ENCODE results near the gene LECT2.

The LECT2 gene

GRCh38 chr5:135991429-135991828 lies 36.6 kb upstream of the LECT2 start:
- no peak for DNase-seq (ENCODE audit: extremely low spot score)
- POLR2A ChIA-PET: no interaction called here
- CTCF ChIA-PET: interaction anchor here (1.0 kb wide), 1 partner anchor 13 kb away, joined by 3 read pairs; no protein-coding TSS in a partner anchor
- TF ChIP-seq CTCF (IDR thresholded peaks at IDR 0.05; ENCODE audit: control extremely low read depth, extremely low read depth, low read depth, missing control alignments): no peak

DNA sequence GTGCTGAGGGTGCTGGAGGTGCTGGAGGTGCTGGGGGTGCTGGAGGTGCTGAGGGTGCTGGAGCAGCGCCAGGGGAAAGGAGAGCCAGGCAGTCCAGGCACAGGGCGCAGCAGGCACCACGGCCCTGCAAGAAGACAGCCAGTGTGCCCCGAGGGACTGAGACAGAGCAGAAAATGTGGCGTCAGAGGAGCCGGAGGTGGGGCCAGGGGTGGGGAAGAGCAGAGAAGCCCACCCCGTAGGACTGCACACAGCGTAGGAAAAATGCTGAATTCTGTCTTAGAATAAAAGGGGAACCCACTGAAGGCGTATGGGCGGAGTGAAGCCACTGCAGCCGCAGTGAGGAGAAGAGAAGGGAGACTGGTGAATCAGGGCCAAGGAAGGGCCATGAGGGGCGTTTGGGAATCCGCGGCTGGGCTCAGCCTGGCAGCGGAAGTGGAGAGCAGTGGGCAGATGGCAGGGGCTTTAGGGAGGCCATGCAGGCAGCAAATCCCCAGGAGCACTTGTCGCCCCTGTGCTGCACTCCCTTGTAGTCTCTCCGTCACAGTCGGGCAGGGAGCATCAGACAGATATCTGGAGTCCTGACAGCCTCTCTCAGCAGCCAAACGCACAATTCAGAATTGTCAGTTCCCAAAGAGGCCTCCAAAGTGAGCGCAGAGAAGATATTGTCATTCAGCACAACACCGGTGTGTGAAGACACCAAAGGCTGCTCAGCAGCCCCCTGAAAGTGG lies 35.9 kb upstream of the LECT2 start:
- no peak for DNase-seq (ENCODE audit: extremely low spot score)
- no peak for TF ChIP-seq CTCF (IDR thresholded peaks at IDR 0.05; ENCODE audit: control extremely low read depth, extremely low read depth, low read depth, missing control alignments)
- CTCF ChIA-PET: interaction anchor here (1.0 kb wide), 1 partner anchor 12 kb away, joined by 3 read pairs; no protein-coding TSS in a partner anchor
- POLR2A ChIA-PET: no interaction called here

GRCh38 chr5:135989686-135990085 lies 34.9 kb upstream of the LECT2 start:
- CTCF ChIA-PET: interaction anchor here (1.5 to 4.0 kb wide), 2 partner anchors 11 to 19 kb away, joined by 3 to 25 read pairs; no protein-coding TSS in a partner anchor
- POLR2A ChIA-PET: no interaction called here
- DNase-seq (ENCODE audit: extremely low spot score): no peak
- no peak for TF ChIP-seq CTCF (IDR thresholded peaks at IDR 0.05; ENCODE audit: control extremely low read depth, extremely low read depth, low read depth, missing control alignments)

GRCh38 chr5:135988546-135988945 lies 33.8 kb upstream of the LECT2 start:
- no peak for DNase-seq (ENCODE audit: extremely low spot score)
- ChIA-PET CTCF (interaction anchor here (1.5 to 4.0 kb wide), 2 partner anchors 10 to 18 kb away, joined by 3 to 25 read pairs; no protein-coding TSS in a partner anchor), POLR2A (no interaction called here)
- TF ChIP-seq CTCF (IDR thresholded peaks at IDR 0.05; ENCODE audit: control extremely low read depth, extremely low read depth, low read depth, missing control alignments): no peak

DNA sequence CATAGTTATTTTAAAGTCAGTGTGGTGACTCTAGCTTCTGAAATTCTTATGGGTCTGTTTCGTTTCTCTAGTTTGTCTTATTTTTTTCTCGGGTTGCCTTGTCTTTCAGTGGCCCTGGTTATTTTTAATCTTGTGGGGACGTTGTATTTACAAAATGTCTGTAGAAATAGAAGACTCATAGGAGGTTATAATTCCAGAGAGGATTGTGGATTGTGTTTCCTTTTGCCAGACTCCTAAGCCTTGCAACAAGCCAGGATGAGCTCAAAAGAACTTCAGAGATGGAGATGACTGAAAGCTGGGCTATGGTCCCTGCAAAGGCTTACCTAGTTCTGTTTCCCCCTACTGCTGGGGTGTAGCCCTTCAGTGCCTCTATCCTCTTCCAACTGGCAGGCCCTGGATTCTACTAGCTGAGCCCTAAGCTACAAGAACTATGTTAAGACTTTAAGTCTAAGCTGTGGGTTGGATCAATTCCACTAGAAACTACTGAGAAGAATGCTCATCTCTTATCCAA lies 32.2 kb upstream of the LECT2 start:
- ChIA-PET CTCF (interaction anchor here (1.0 to 4.0 kb wide), 5 partner anchors 8 to 76 kb away, joined by 3 to 25 read pairs (median 3); no protein-coding TSS in a partner anchor), POLR2A (no interaction called here)
- no peak for DNase-seq (ENCODE audit: extremely low spot score)
- no peak for TF ChIP-seq CTCF (IDR thresholded peaks at IDR 0.05; ENCODE audit: control extremely low read depth, extremely low read depth, low read depth, missing control alignments)

- CTCF ChIA-PET: interaction anchor here (1.0 to 4.0 kb wide), 4 partner anchors 8 to 77 kb away, joined by 3 to 25 read pairs (median 3); no protein-coding TSS in a partner anchor
Measured at GRCh38 chr5:135986401-135986800, 31.6 kb upstream of the LECT2 start.

More at GRCh38 chr5:135986401-135986800, 31.6 kb upstream of the LECT2 start:
- POLR2A ChIA-PET: no interaction called here
- DNase-seq (ENCODE audit: extremely low spot score): no peak
- no peak for TF ChIP-seq CTCF (IDR thresholded peaks at IDR 0.05; ENCODE audit: control extremely low read depth, extremely low read depth, low read depth, missing control alignments)
